Mesenchymal stem cell (in vitro differentiated cells and primary cell): ENCODE data around the gene MIA.

Source experiments
- DNase-seq: peaks from one replicate; pipeline ENCODE4 v3.0.0-alpha.2; 2013
- H2AFZ ChIP-seq: one replicate; pipeline ENCODE4 v1.6.1; 2013; ENCODE audit warnings: low read depth, mild to moderate bottlenecking, control low read depth, inconsistent platforms, low read length, moderate library complexity
- H2AK5ac ChIP-seq: 2 replicates; pipeline ENCODE4 v1.6.1; 2013; ENCODE audit warnings: low read length, moderate library complexity, mild to moderate bottlenecking, inconsistent platforms; ENCODE audit not compliant: severe bottlenecking
- H2BK120ac ChIP-seq: one replicate; pipeline ENCODE4 v1.6.1; 2013; ENCODE audit warnings: low read depth, mild to moderate bottlenecking, inconsistent platforms, low read length, moderate library complexity
- H2BK12ac ChIP-seq, 2 experiments: one replicate each; pipeline ENCODE4 v1.6.1; 2013; ENCODE audit warnings: inconsistent platforms in 2 of 2, low read length in 2 of 2, mild to moderate bottlenecking in 2 of 2, moderate library complexity in 2 of 2, control low read depth in 1 of 2
- H2BK15ac ChIP-seq: one replicate; pipeline ENCODE4 v1.6.1; 2013; ENCODE audit warnings: mild to moderate bottlenecking, low read depth, inconsistent platforms; ENCODE audit not compliant: poor library complexity, severe bottlenecking
- H2BK5ac ChIP-seq: 2 replicates; pipeline ENCODE4 v1.6.1; 2013; ENCODE audit warnings: low read depth, mild to moderate bottlenecking, low read length, control low read depth, inconsistent platforms; ENCODE audit not compliant: poor library complexity, severe bottlenecking
- H3K14ac ChIP-seq, 2 experiments: one replicate each; pipeline ENCODE4 v1.6.1; 2013; ENCODE audit warnings: inconsistent platforms in 2 of 2, low read length in 2 of 2, control low read depth in 1 of 2, mild to moderate bottlenecking in 1 of 2, moderate library complexity in 1 of 2
- H3K18ac ChIP-seq, 2 experiments: one replicate each; pipeline ENCODE4 v1.6.1; 2013; ENCODE audit warnings: inconsistent platforms in 2 of 2, low read length in 2 of 2, control low read depth in 1 of 2, low read depth in 1 of 2, mild to moderate bottlenecking in 1 of 2
- H3K23ac ChIP-seq, 2 experiments: one replicate each; pipeline ENCODE4 v1.6.1; 2013; ENCODE audit warnings: inconsistent platforms in 2 of 2, low read length in 2 of 2, mild to moderate bottlenecking in 2 of 2, moderate library complexity in 2 of 2, control low read depth in 1 of 2
- H3K27ac ChIP-seq: 2 replicates; pipeline ENCODE4 v1.5.1; 2013; ENCODE audit warnings: mild to moderate bottlenecking, moderate library complexity, low read length, control low read depth, inconsistent platforms; ENCODE audit not compliant: poor library complexity, severe bottlenecking
- H3K27me3 ChIP-seq, 2 experiments: 2 replicates each; pipeline versions ENCODE4 v1.6.1 to v1.7.0; 2013; ENCODE audit warnings: low read length in 2 of 2, mild to moderate bottlenecking in 2 of 2, moderate library complexity in 2 of 2, control low read depth in 1 of 2, inconsistent platforms in 1 of 2; ENCODE audit not compliant: control insufficient read depth in 1 of 2, insufficient read depth in 1 of 2
- H3K36me3 ChIP-seq, 2 experiments: 2 replicates each; pipeline versions ENCODE4 v1.6.1 to v1.7.0; 2013; ENCODE audit warnings: low read length in 2 of 2, control low read depth in 1 of 2, inconsistent platforms in 1 of 2, low read depth in 1 of 2, mild to moderate bottlenecking in 1 of 2; ENCODE audit not compliant: insufficient read depth in 2 of 2, control insufficient read depth in 1 of 2
- H3K4ac ChIP-seq, 2 experiments: one replicate each; pipeline ENCODE4 v1.6.1; 2013; ENCODE audit warnings: inconsistent platforms in 2 of 2, low read length in 2 of 2, mild to moderate bottlenecking in 2 of 2, moderate library complexity in 2 of 2, control low read depth in 1 of 2, low read depth in 1 of 2
- H3K4me1 ChIP-seq: 2 replicates; pipeline ENCODE4 v1.6.1; 2013; ENCODE audit warnings: low read depth, low read length, control low read depth; ENCODE audit not compliant: control insufficient read depth, insufficient read depth
- H3K4me2 ChIP-seq: 2 replicates; pipeline ENCODE4 v1.6.1; 2013; ENCODE audit warnings: low read length, mild to moderate bottlenecking, inconsistent platforms; ENCODE audit not compliant: poor library complexity, severe bottlenecking
- H3K4me3 ChIP-seq, 2 experiments: 2 replicates each; pipeline versions ENCODE4 v1.5.1 to v1.7.0; 2013; ENCODE audit warnings: low read length in 2 of 2, mild to moderate bottlenecking in 2 of 2, control low read depth in 1 of 2, low read depth in 1 of 2; ENCODE audit not compliant: insufficient read depth in 1 of 2
- H3K79me1 ChIP-seq: replicated peaks from 2 replicates; pipeline ENCODE4 v1.6.1; 2013; ENCODE audit warnings: mild to moderate bottlenecking, control low read depth, low read length, inconsistent platforms; ENCODE audit not compliant: poor library complexity, severe bottlenecking
- H3K9ac ChIP-seq: 2 replicates; pipeline ENCODE4 v1.7.0; 2013; ENCODE audit warnings: mild to moderate bottlenecking, low read length, moderate library complexity
- H3K9me3 ChIP-seq: 2 replicates; pipeline ENCODE4 v1.7.0; 2013; ENCODE audit warnings: mild to moderate bottlenecking, low read length; ENCODE audit not compliant: control insufficient read depth
- H4K8ac ChIP-seq: one replicate; pipeline ENCODE4 v1.6.1; 2013; ENCODE audit warnings: inconsistent platforms, mild to moderate bottlenecking, low read length, moderate library complexity
- H4K91ac ChIP-seq: one replicate; pipeline ENCODE4 v1.6.1; 2013; ENCODE audit warnings: mild to moderate bottlenecking, low read length, inconsistent platforms
- WGBS: methylation state at CpG from one replicate; pipeline ENCODE4 v1.1.7; 2013; ENCODE audit warnings: mixed read lengths; 5-methylcytosine and 5-hydroxymethylcytosine counted together

MIA gene

GRCh38 chr19:40805258-40805868, 30.0 kb downstream of the MIA start:
- Histone ChIP-seq H3K14ac (no peak overlapping the region), H2BK5ac (no peak overlapping the region), H3K4me1 (peaks cover 58% of the 10 kb centered on the region), H3K23ac (no peak overlapping the region), H3K4me2 (no peak overlapping the region), H3K18ac (no peak overlapping the region), H2BK12ac (no peak overlapping the region), H2BK120ac (no peak overlapping the region), H3K4me3 (no peak overlapping the region), H4K8ac (no peak overlapping the region), H3K9me3 (no peaks in the 10 kb centered on the region), H3K27ac (peak overlapping the region; percentile 10), H2AFZ (no peak overlapping the region), H3K36me3 (peaks cover 84 to 88% of the 10 kb centered on the region in 2 experiments), H3K4ac (no peak overlapping the region), H3K9ac (no peak overlapping the region), H2AK5ac (no peak overlapping the region), H4K91ac (no peak overlapping the region), H3K79me1 (peaks cover 19% of the 10 kb centered on the region), H2BK15ac (no peak overlapping the region), H3K27me3 (no peaks in the 10 kb centered on the region)
- DNase-seq, result no peak
- 92% methylated on average over 2 of the region's 2 CpGs for WGBS

- H4K8ac ChIP-seq, result peak overlapping the region; percentile 75
- peak overlapping the region; percentile 23 to 44 for H3K4me3 ChIP-seq
- peak overlapping the region; percentile 58 for H3K9ac ChIP-seq
- peaks cover 73 to 78% of the 10 kb centered on the region in 2 experiments for H3K36me3 ChIP-seq
- 24% methylated on average over 24 of the region's 26 CpGs for WGBS
- H3K4ac ChIP-seq, result peak overlapping the region in 1 of 2 experiments; percentile 11
- peak overlapping the region; percentile 34 to 46 for H3K18ac ChIP-seq
- H3K14ac ChIP-seq, result peak overlapping the region in 1 of 2 experiments; percentile 22
- peak overlapping the region; percentile 11 for H3K27ac ChIP-seq
- H3K4me1 ChIP-seq, result peaks cover 51% of the 10 kb centered on the region
- no peaks in the 10 kb centered on the region for H3K9me3 ChIP-seq
- peak; percentile 99 for DNase-seq
- no peak overlapping the region for H3K23ac ChIP-seq
- H4K91ac ChIP-seq, result peak overlapping the region; percentile 83
- no peak overlapping the region for H2BK120ac ChIP-seq
- H2AFZ ChIP-seq, result no peak overlapping the region
- no peak overlapping the region for H3K4me2 ChIP-seq
- peaks cover 19% of the 10 kb centered on the region for H3K79me1 ChIP-seq
- no peaks in the 10 kb centered on the region for H3K27me3 ChIP-seq
- H2AK5ac ChIP-seq, result no peak overlapping the region
- H2BK15ac ChIP-seq, result peak overlapping the region; percentile 34
- H2BK12ac ChIP-seq, result peak overlapping the region; percentile 49 to 89
- H2BK5ac ChIP-seq, result no peak overlapping the region
Measured at GRCh38 chr19:40806423-40807146, 31.3 kb downstream of the MIA start.

GRCh38 chr19:40807147-40808020, 32.1 kb downstream of the MIA start:
- H2BK15ac ChIP-seq, result no peak overlapping the region
- peak overlapping the region in 1 of 2 experiments; percentile 28 for H3K18ac ChIP-seq
- H2BK5ac ChIP-seq, result no peak overlapping the region
- H3K4me2 ChIP-seq, result no peak overlapping the region
- H3K27ac ChIP-seq, result peak overlapping the region; percentile 9
- 78% methylated on average over 18 of the region's 18 CpGs for WGBS
- no peak overlapping the region for H2AK5ac ChIP-seq
- H3K27me3 ChIP-seq, result peaks cover 0 to 4% of the 10 kb centered on the region in 2 experiments
- H2BK12ac ChIP-seq, result peak overlapping the region in 1 of 2 experiments; percentile 10
- H2BK120ac ChIP-seq, result no peak overlapping the region
- H3K14ac ChIP-seq, result no peak overlapping the region
- no peak overlapping the region for H4K8ac ChIP-seq
- peaks cover 19% of the 10 kb centered on the region for H3K79me1 ChIP-seq
- peak overlapping the region in 1 of 2 experiments; percentile 44 for H3K4me3 ChIP-seq
- no peak overlapping the region for H4K91ac ChIP-seq
- peaks cover 51% of the 10 kb centered on the region for H3K4me1 ChIP-seq
- H3K23ac ChIP-seq, result peak overlapping the region in 1 of 2 experiments; percentile 14
- H3K4ac ChIP-seq, result no peak overlapping the region
- peak overlapping the region; percentile 58 for H3K9ac ChIP-seq
- H3K9me3 ChIP-seq, result no peaks in the 10 kb centered on the region
- H2AFZ ChIP-seq, result no peak overlapping the region
- DNase-seq, result no peak
- peaks cover 68 to 72% of the 10 kb centered on the region in 2 experiments for H3K36me3 ChIP-seq

- Histone ChIP-seq H3K27ac (no peak overlapping the region), H3K23ac (peak overlapping the region in 1 of 2 experiments; percentile 14), H3K9ac (no peak overlapping the region), H3K36me3 (peaks cover 66 to 67% of the 10 kb centered on the region in 2 experiments), H3K4me2 (no peak overlapping the region), H3K27me3 (peaks cover 0 to 9% of the 10 kb centered on the region in 2 experiments), H2BK12ac (no peak overlapping the region), H3K4me3 (no peak overlapping the region), H3K4me1 (peaks cover 45% of the 10 kb centered on the region), H2AFZ (no peak overlapping the region), H2BK5ac (no peak overlapping the region), H3K4ac (no peak overlapping the region), H2AK5ac (no peak overlapping the region), H4K91ac (no peak overlapping the region), H2BK120ac (no peak overlapping the region), H3K14ac (no peak overlapping the region), H3K9me3 (no peaks in the 10 kb centered on the region), H3K79me1 (peaks cover 19% of the 10 kb centered on the region), H3K18ac (no peak overlapping the region), H2BK15ac (no peak overlapping the region), H4K8ac (no peak overlapping the region)
- 91% methylated on average over 2 of the region's 2 CpGs for WGBS
- no peak for DNase-seq
Measured at GRCh38 chr19:40808021-40808325, 32.7 kb downstream of the MIA start.
